MM.1S (cell line): ENCODE data around the gene PSPN.
A peak's percentile ranks its signal among the peaks of the same experiment; 100 is the strongest.
"Not testable (repeated sequence)": the region's sequence is repeated elsewhere in the genome, so short reads cannot be mapped to it uniquely, and the experiment has no call there.

Source experiments
- DNase-seq: peaks from one replicate; pipeline ENCODE4 v3.0.0-alpha.2; 2015
- H2AFZ ChIP-seq: fragments of 300-600 bp; sonication (generic); 2 replicates; pipeline ENCODE4 v1.6.0; 2016; ENCODE audit warnings: antibody characterized with exemption, low read length
- H3F3A ChIP-seq: fragments of 300-600 bp; sonication (generic); 2 replicates; pipeline ENCODE4 v1.6.1; 2016; ENCODE audit warnings: mild to moderate bottlenecking, antibody characterized with exemption, low read length, moderate library complexity, mixed read lengths; ENCODE audit not compliant: insufficient read depth
- H3K27ac ChIP-seq: fragments of 300-600 bp; sonication (generic); 2 replicates; pipeline ENCODE4 v1.5.1; 2016; ENCODE audit warnings: mild to moderate bottlenecking, low read length
- H3K27me3 ChIP-seq: fragments of 300-600 bp; sonication (generic); replicated peaks from 2 replicates; pipeline ENCODE4 v1.6.0; 2016; ENCODE audit warnings: low read length; ENCODE audit not compliant: insufficient read depth
- H3K36me3 ChIP-seq: fragments of 300-600 bp; sonication (generic); replicated peaks from 2 replicates; pipeline ENCODE4 v1.6.1; 2016; ENCODE audit warnings: mild to moderate bottlenecking, low read length, mixed read lengths; ENCODE audit not compliant: insufficient read depth
- H3K4me1 ChIP-seq: fragments of 300-600 bp; sonication (generic); 2 replicates; pipeline ENCODE4 v1.6.1; 2016; ENCODE audit warnings: low read length, mixed read lengths
- H3K4me2 ChIP-seq: fragments of 300-600 bp; sonication (generic); 2 replicates; pipeline ENCODE4 v1.6.0; 2016; ENCODE audit warnings: low read depth, low read length
- H3K4me3 ChIP-seq: fragments of 300-600 bp; sonication (generic); 2 replicates; pipeline ENCODE4 v1.5.1; 2016; ENCODE audit warnings: low read length, mixed read lengths
- H3K79me2 ChIP-seq: fragments of 300-600 bp; sonication (generic); 2 replicates; pipeline ENCODE4 v1.6.1; 2016; ENCODE audit warnings: mixed run types, low read length, mixed read lengths
- H3K9ac ChIP-seq: fragments of 300-600 bp; sonication (generic); 2 replicates; pipeline ENCODE4 v1.6.1; 2016; ENCODE audit warnings: low read length, mixed read lengths
- H3K9me2 ChIP-seq: fragments of 300-600 bp; sonication (generic); replicated peaks from 2 replicates; pipeline ENCODE4 v1.6.1; 2016; ENCODE audit warnings: mild to moderate bottlenecking, low read length, mixed read lengths; ENCODE audit not compliant: insufficient read depth
- H3K9me3 ChIP-seq: fragments of 300-600 bp; sonication (generic); replicated peaks from 2 replicates; pipeline ENCODE4 v1.6.1; 2016; ENCODE audit warnings: mild to moderate bottlenecking, low read length, mixed read lengths; ENCODE audit not compliant: insufficient read depth
- H4K20me1 ChIP-seq: fragments of 300-600 bp; sonication (generic); 2 replicates; pipeline ENCODE4 v1.6.1; 2016; ENCODE audit warnings: mild to moderate bottlenecking, low read length, moderate library complexity, mixed read lengths; ENCODE audit not compliant: insufficient read depth
- EZH2 ChIP-seq: fragments of 300-600 bp; sonication (generic); optimal IDR thresholded peaks from 2 replicates; pipeline ENCODE3; 2017; ENCODE audit warnings: low read depth, mild to moderate bottlenecking, antibody characterized with exemption, low read length, mixed read lengths
- EZH2phosphoT487 ChIP-seq: fragments of 300-600 bp; sonication (generic); IDR thresholded peaks from 2 replicates; pipeline ENCODE4 v1.6.1; 2018; ENCODE audit warnings: antibody characterized with exemption, low read length
- TF ChIP-seq, protein P1 (sequence below): fragments of 300-600 bp; sonication (generic); IDR thresholded peaks from 2 replicates; pipeline ENCODE4 v1.5.1; 2016; ENCODE audit warnings: antibody characterized with exemption, low read length, mixed read lengths

The PSPN gene

DNA sequence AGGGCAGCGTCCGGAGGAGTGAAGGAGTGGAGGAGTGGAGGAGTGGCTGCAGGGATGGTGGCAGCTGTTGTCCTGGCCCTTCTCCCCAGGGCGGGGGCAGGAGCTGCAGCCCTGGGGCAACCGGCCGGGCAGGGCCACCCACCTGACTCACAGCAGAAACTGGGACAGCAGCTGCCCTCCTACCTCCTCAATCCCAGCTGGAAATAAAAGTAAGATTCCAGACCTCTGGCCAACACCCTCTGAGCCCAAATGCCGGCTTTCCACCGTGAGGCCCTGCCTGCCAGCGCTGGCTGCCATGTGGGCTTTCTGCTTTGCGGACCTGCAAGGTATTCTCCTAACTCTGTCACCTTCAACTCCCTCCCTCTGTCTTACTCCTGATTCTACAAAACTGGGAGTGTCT lies 17.7 kb downstream of the PSPN start:
- H3K27ac ChIP-seq: no peak overlapping the region
- TF ChIP-seq EZH2: no peak
- no peak for TF ChIP-seq EZH2phosphoT487
- TF ChIP-seq, protein P1, sequence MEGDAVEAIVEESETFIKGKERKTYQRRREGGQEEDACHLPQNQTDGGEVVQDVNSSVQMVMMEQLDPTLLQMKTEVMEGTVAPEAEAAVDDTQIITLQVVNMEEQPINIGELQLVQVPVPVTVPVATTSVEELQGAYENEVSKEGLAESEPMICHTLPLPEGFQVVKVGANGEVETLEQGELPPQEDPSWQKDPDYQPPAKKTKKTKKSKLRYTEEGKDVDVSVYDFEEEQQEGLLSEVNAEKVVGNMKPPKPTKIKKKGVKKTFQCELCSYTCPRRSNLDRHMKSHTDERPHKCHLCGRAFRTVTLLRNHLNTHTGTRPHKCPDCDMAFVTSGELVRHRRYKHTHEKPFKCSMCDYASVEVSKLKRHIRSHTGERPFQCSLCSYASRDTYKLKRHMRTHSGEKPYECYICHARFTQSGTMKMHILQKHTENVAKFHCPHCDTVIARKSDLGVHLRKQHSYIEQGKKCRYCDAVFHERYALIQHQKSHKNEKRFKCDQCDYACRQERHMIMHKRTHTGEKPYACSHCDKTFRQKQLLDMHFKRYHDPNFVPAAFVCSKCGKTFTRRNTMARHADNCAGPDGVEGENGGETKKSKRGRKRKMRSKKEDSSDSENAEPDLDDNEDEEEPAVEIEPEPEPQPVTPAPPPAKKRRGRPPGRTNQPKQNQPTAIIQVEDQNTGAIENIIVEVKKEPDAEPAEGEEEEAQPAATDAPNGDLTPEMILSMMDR: no peak
- no peaks in the 10 kb centered on the region for H3K4me1 ChIP-seq
- no peak overlapping the region for H3K9ac ChIP-seq
- H4K20me1 ChIP-seq: no peaks in the 10 kb centered on the region
- no peaks in the 10 kb centered on the region for H3K9me2 ChIP-seq
- H3K4me3 ChIP-seq: no peak overlapping the region
- no peaks in the 10 kb centered on the region for H3K36me3 ChIP-seq
- peaks cover 3% of the 10 kb centered on the region; the same call in 1 of the 2 replicates for H3F3A ChIP-seq
- H3K4me2 ChIP-seq: no peak overlapping the region
- H3K79me2 ChIP-seq: peaks cover 17% of the 10 kb centered on the region
- no peaks in the 10 kb centered on the region for H3K9me3 ChIP-seq
- DNase-seq: no peak
- H3K27me3 ChIP-seq: peaks cover 32% of the 10 kb centered on the region
- H2AFZ ChIP-seq: no peak overlapping the region

DNA sequence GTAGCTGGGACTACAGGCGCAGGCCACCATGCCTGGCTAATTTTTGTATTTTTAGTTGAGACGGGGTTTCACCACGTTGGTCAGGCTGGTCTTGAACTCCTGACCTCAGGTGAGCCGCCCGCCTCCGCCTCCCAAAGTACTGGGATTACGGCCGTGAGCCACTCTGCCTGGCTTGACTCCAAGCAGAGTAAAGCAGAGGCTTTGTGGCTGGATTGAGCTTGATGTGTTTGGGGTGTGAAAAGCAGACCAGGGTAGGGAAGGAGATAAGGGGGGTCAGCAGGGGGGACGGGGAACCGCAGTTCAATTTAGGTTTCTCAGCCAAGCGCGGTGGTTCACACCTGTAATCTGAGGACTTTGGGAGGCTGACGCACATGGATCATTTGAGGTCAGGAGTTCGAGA lies 18.6 kb downstream of the PSPN start:
- Histone ChIP-seq H3K79me2 (peaks cover 9% of the 10 kb centered on the region), H4K20me1 (no peaks in the 10 kb centered on the region), H3K36me3 (no peaks in the 10 kb centered on the region), H3K27me3 (peaks cover 39% of the 10 kb centered on the region), H3K27ac (no peak overlapping the region), H2AFZ (no peak overlapping the region), H3K4me2 (no peak overlapping the region), H3K9me3 (no peaks in the 10 kb centered on the region), H3K9ac (no peak overlapping the region), H3K9me2 (no peaks in the 10 kb centered on the region), H3F3A (peaks cover 3% of the 10 kb centered on the region; the same call in 1 of the 2 replicates), H3K4me3 (no peak overlapping the region), H3K4me1 (no peaks in the 10 kb centered on the region)
- TF ChIP-seq, protein P1: no peak
- DNase-seq: no peak

DNA sequence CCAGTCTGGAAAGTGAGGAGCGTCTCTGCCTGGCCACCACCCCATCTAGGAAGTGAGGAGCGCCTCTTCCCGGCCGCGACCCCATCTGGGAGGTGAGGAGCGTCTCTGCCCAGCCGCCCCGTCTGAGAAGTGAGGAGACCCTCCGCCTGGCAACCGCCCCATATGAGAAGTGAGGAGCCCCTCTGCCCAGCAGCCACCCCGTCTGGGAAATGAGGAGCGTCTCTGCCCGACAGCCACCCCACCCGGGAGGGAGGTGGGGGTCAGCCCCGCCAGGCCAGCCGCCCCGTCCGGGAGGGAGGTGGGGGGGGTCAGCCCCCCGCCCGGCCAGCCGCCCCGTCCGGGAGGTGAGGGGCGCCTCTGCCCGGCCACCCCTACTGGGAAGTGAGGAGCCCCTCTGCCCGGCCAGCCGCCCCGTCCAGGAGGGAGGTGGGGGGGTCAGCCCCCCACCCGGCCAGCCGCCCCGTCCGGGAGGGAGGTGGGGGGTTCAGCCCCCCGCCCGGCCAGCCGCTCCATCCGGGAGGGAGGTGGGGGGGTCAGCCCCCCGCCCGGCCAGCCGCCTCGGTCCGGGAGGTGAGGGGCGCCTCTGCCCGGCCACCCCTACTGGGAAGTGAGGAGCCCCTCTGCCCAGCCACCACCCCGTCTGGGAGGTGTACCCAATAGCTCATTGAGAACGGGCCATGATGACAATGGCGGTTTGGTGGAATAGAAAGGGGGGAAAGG lies 20.3 kb downstream of the PSPN start:
- not testable (repeated sequence) for H3K27ac ChIP-seq, H3K9me2 ChIP-seq, H2AFZ ChIP-seq, DNase-seq, H3K4me1 ChIP-seq, H3F3A ChIP-seq, H3K79me2 ChIP-seq, H3K9me3 ChIP-seq, H3K9ac ChIP-seq, H3K4me2 ChIP-seq, H3K36me3 ChIP-seq, H3K4me3 ChIP-seq, H4K20me1 ChIP-seq
- peaks cover 48% of the 10 kb centered on the region for H3K27me3 ChIP-seq

DNA sequence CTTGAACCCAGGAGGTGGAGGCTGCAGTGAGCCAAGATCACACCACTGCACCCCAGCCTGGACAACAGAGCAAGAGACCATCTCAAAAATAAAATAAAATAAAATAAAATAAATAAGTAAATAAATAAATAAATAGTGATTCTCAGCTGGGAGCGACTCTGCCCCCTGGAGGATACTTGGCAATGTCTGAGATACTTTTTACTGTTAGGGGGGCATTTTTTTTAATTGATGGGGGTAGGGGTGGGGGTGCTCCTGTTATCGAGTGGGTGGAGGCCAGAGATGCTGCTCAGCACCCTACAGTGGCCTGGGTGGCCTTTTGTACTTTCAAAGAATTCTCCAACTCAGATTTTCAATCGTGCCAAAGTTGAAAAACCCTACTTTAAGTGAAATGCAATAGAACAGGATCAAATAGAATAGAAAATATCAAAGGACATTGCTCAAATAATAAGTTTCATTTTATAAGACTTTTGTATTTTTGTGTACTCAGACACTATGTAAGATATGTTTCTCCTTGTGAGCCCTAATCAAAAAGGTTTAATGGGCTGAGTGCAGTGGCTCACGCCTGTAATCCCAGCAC lies 21.5 kb downstream of the PSPN start:
- Histone ChIP-seq H3K79me2 (no peaks in the 10 kb centered on the region), H3K9me2 (no peaks in the 10 kb centered on the region), H3K4me2 (no peak overlapping the region), H3K4me3 (no peak overlapping the region), H3K4me1 (no peaks in the 10 kb centered on the region), H3K27me3 (peaks cover 46% of the 10 kb centered on the region), H3K9ac (no peak overlapping the region), H2AFZ (no peak overlapping the region), H3F3A (no peaks in the 10 kb centered on the region), H3K27ac (no peak overlapping the region), H3K36me3 (no peaks in the 10 kb centered on the region), H4K20me1 (no peaks in the 10 kb centered on the region), H3K9me3 (no peaks in the 10 kb centered on the region)
- no peak for DNase-seq
- TF ChIP-seq, protein P1: peak; percentile 34
- no peak for TF ChIP-seq EZH2phosphoT487
- no peak for TF ChIP-seq EZH2
